RWPE1 (cell line): ENCODE results near the gene TRIM41.
"Not testable (repeated sequence)": the region's sequence is repeated elsewhere in the genome, so short reads cannot be mapped to it uniquely, and the experiment has no call there.

ENCODE experiments used
- CTCF ChIA-PET: fragments of 350-600 bp; sonication (Branson Sonifier 250); formaldehyde crosslinking; extraction: SDS; loops from one replicate; lab custom pipeline; 2021; lab: Yijun Ruan, JAX
- POLR2A ChIA-PET: fragments of 400-600 bp; formaldehyde crosslinking; extraction: SDS; loops from one replicate; lab custom pipeline; 2020; ENCODE audit warnings: antibody characterized with exemption; ENCODE audit not compliant: low non-redundant PET; lab: Yijun Ruan, JAX
- DNase-seq: peaks from one replicate; pipeline ENCODE4 v3.0.0; 2012; ENCODE audit warnings: low spot score
- H3K27ac ChIP-seq: fragments of 450-650 bp; 2 replicates; pipeline ENCODE4 v1.5.1; 2017
- TF ChIP-seq, protein P1 (sequence below): fragments of 450-650 bp; conservative IDR thresholded peaks from 2 replicates; pipeline ENCODE4 v1.5.1; 2017; ENCODE audit warnings: low read depth, mild to moderate bottlenecking

Gene TRIM41

DNA sequence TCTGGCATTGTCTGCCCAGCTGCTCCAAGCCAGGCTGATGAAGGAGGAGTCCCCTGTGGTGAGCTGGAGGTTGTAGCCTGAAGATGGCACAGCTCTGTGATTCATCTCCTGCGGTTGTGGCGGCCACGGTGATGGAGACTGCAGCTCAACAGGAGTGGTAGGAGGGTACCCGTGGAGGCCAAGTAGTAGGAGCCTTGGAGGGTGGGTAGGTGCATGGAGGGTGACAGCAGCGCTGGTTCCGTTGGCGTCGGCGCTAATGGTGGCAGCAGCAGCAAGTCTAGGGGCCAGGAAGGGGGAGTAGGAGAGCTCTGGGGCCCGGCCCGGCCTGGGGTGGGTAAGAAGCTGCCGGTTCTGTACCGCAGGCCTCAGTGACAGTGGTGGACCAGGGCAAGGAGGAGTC lies 60.3 kb downstream of the TRIM41 start:
- POLR2A ChIA-PET: no interaction called here
- TF ChIP-seq, protein P1, sequence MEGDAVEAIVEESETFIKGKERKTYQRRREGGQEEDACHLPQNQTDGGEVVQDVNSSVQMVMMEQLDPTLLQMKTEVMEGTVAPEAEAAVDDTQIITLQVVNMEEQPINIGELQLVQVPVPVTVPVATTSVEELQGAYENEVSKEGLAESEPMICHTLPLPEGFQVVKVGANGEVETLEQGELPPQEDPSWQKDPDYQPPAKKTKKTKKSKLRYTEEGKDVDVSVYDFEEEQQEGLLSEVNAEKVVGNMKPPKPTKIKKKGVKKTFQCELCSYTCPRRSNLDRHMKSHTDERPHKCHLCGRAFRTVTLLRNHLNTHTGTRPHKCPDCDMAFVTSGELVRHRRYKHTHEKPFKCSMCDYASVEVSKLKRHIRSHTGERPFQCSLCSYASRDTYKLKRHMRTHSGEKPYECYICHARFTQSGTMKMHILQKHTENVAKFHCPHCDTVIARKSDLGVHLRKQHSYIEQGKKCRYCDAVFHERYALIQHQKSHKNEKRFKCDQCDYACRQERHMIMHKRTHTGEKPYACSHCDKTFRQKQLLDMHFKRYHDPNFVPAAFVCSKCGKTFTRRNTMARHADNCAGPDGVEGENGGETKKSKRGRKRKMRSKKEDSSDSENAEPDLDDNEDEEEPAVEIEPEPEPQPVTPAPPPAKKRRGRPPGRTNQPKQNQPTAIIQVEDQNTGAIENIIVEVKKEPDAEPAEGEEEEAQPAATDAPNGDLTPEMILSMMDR: no peak
- CTCF ChIA-PET: no interaction called here
- H3K27ac ChIP-seq: no peak overlapping the region
- DNase-seq: no peak

GRCh38 chr5:181283841-181284755 lies 61.0 kb downstream of the TRIM41 start:
- DNase-seq, H3K27ac ChIP-seq, CTCF ChIA-PET, POLR2A ChIA-PET: not testable (repeated sequence)
